Measurements from ENCODE around the gene KRTAP2-4.
"Not testable (repeated sequence)": the region's sequence is repeated elsewhere in the genome, so short reads cannot be mapped to it uniquely, and the experiment has no call there.

DNA sequence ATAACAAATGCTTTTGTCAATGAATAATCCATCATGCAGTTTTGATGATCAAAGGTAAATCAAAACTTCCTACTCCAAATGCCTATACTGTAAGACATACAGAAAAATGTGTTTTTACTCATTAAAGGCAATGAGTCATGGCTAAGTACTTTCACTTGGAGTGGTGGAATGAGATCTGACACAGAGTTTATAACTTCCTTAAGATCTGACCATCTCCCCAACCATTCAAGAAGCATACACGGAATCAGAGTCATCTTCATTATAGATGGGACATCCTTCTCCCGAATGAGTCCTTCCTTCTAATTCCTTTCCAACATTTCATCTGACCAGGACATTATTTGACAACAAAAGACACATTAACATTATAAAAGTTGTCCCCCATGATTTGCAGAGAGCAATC lies 17.7 kb upstream of the KRTAP2-4 start:
- not testable (repeated sequence) for TF ChIP-seq POLR2A (IDR thresholded peaks at IDR 0.05; ENCODE audit: low read depth, low read length); EZH2 (IDR thresholded peaks at IDR 0.05; ENCODE audit: borderline replicate concordance, low read depth, low read length, severe bottlenecking); POLR2AphosphoS5 (IDR thresholded peaks at IDR 0.05; ENCODE audit: insufficient read depth, low read depth, low read length); MYC (IDR thresholded peaks at IDR 0.05; ENCODE audit: low read depth, low read length)
- TF ChIP-seq, protein P1, sequence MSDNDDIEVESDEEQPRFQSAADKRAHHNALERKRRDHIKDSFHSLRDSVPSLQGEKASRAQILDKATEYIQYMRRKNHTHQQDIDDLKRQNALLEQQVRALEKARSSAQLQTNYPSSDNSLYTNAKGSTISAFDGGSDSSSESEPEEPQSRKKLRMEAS (IDR thresholded peaks at IDR 0.05; ENCODE audit: insufficient read depth, insufficient read length) = not testable (repeated sequence)
- TF ChIP-seq, protein P2, sequence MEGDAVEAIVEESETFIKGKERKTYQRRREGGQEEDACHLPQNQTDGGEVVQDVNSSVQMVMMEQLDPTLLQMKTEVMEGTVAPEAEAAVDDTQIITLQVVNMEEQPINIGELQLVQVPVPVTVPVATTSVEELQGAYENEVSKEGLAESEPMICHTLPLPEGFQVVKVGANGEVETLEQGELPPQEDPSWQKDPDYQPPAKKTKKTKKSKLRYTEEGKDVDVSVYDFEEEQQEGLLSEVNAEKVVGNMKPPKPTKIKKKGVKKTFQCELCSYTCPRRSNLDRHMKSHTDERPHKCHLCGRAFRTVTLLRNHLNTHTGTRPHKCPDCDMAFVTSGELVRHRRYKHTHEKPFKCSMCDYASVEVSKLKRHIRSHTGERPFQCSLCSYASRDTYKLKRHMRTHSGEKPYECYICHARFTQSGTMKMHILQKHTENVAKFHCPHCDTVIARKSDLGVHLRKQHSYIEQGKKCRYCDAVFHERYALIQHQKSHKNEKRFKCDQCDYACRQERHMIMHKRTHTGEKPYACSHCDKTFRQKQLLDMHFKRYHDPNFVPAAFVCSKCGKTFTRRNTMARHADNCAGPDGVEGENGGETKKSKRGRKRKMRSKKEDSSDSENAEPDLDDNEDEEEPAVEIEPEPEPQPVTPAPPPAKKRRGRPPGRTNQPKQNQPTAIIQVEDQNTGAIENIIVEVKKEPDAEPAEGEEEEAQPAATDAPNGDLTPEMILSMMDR (IDR thresholded peaks at IDR 0.05; ENCODE audit: extremely low read depth in 1 of 2, insufficient read depth in 1 of 2, low read depth in 1 of 2, low read length in 2 of 2) = not testable (repeated sequence)
